ENCODE data around the gene PPP1R3C.

The PPP1R3C gene

GRCh38 chr10:91643700-91644099 lies 10.8 kb upstream of the PPP1R3C start:
- peak; percentile 41 for TF ChIP-seq CTCF (IDR thresholded peaks at IDR 0.05; ENCODE audit: low read depth, low read length)
- DNase-seq (ENCODE audit: low read depth, low spot score), result no peak
- H3K4me3 ChIP-seq (ENCODE audit: low read depth, low read length), result no peak overlapping the region
- in situ Hi-C loops (cut with HindIII; ENCODE audit: low sequenced_read_pairs), result no loop called here

- no peak overlapping the region for H3K4me3 ChIP-seq (ENCODE audit: low read depth, low read length)
- in situ Hi-C loops (cut with HindIII; ENCODE audit: low sequenced_read_pairs), result no loop called here
- DNase-seq (ENCODE audit: low read depth, low spot score), result peak; percentile 31
- TF ChIP-seq CTCF (IDR thresholded peaks at IDR 0.05; ENCODE audit: low read depth, low read length), result no peak
Measured at GRCh38 chr10:91642831-91643692, 10.2 kb upstream of the PPP1R3C start.

DNA sequence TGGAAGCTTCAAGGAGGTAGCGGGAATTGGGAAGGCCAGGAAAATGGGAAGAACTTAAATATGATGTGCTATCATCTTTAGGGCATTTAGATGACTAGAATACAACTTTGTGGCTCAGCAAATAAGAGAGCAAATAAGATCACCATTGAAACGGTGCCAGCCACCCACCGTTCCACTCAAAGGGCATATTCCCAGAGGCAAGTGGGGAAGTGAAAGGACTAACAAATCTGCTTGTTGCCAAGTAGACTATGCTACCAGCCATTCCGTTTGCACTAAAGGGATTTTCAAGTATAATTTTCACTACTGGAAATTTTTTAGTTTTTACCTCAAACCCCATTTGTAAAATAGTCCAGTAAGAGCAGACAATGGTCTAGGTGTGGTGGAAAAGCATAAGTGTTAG lies 4.0 kb upstream of the PPP1R3C start:
- no peak for TF ChIP-seq CTCF (IDR thresholded peaks at IDR 0.05; ENCODE audit: low read depth, low read length)
- in situ Hi-C loops (cut with HindIII; ENCODE audit: low sequenced_read_pairs), result no loop called here
- H3K4me3 ChIP-seq (ENCODE audit: low read depth, low read length), result no peak overlapping the region
- no peak for DNase-seq (ENCODE audit: low read depth, low spot score)

DNA sequence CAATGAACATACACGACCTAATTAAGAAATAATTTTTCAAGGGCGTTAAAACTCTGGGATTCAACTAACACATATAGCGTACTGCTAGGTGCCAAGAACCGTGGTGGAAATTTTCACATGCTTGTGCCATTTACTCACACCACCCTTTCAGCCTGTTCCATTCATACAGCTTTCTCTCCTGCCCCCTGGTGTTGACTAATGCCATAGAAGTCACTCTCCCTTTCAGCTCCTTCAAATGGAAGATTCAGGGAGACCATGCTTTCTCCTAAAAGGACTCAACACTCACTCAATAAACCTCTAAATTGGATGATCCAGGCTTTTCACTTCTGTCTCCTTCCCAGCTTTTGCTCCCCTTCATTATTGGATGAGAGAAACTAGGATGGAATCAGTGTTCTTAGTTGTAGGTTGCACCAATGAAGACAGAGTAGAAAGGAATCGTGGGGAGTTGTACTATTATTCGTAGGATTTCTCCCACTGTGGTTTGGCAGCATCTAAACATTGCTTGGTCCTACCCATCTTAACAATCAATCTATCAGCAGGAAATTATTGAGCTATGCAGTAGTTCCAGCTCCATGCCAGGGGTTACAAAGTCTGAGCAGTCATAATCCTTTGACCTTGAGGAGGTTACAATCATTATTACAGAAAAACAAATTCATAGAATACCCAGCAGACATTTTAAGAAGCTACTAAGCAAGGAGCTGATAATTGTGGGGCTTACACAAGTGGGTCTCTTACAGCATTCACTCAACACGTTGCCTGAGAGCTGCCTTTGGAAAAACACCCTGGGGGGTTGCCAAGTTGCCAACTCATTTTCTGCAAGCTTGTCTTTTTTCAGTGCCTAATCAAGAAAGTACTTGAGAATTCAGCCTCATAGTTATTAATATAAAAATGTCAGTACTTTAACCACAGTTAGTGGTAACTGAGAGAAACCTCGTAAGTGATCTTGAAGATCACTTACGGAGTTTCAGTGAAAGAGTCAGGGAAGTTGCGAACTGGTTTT lies 2.8 kb upstream of the PPP1R3C start:
- peak; percentile 84 for DNase-seq (ENCODE audit: low read depth, low spot score)
- TF ChIP-seq CTCF (IDR thresholded peaks at IDR 0.05; ENCODE audit: low read depth, low read length), result peak; percentile 79
- in situ Hi-C loops (cut with HindIII; ENCODE audit: low sequenced_read_pairs), result no loop called here
- H3K4me3 ChIP-seq (ENCODE audit: low read depth, low read length), result no peak overlapping the region

GRCh38 chr10:91634898-91635297 lies 2.0 kb upstream of the PPP1R3C start:
- no peak for TF ChIP-seq CTCF (IDR thresholded peaks at IDR 0.05; ENCODE audit: low read depth, low read length)
- in situ Hi-C loops (cut with HindIII; ENCODE audit: low sequenced_read_pairs), result no loop called here
- no peak for DNase-seq (ENCODE audit: low read depth, low spot score)
- H3K4me3 ChIP-seq (ENCODE audit: low read depth, low read length), result no peak overlapping the region

GRCh38 chr10:91634246-91634645 lies 1.4 kb upstream of the PPP1R3C start:
- no peak for TF ChIP-seq CTCF (IDR thresholded peaks at IDR 0.05; ENCODE audit: low read depth, low read length)
- in situ Hi-C loops (cut with HindIII; ENCODE audit: low sequenced_read_pairs), result no loop called here
- DNase-seq (ENCODE audit: low read depth, low spot score), result no peak
- no peak overlapping the region for H3K4me3 ChIP-seq (ENCODE audit: low read depth, low read length)

Measured in astrocyte of the spinal cord (primary cell).